Stimulated activated CD4-positive, alpha-beta T cell treated with anti-CD3 and anti-CD28 coated beads, TNF-alpha, amount 100 ng/mL, for 48 hours (primary cell): ENCODE data around the gene C14orf132.

Source experiments
- DNase-seq, 3 donors: peaks; one replicate each; pipeline ENCODE4 v3.0.0-alpha.2; 2020; ENCODE audit warnings: low read depth in 3 of 3

The C14orf132 gene

GRCh38 chr14:96118391-96118790 lies 79.2 kb downstream of the C14orf132 start:
- DNase-seq: no peak

GRCh38 chr14:96119947-96120346 lies 80.8 kb downstream of the C14orf132 start:
- DNase-seq: no peak

GRCh38 chr14:96120392-96120791 lies 81.2 kb downstream of the C14orf132 start:
- no peak for DNase-seq

- no peak for DNase-seq
These were observed 81.8 kb downstream of the C14orf132 start for GRCh38 chr14:96120941-96121340.

- no peak for DNase-seq
These were observed 82.7 kb downstream of the C14orf132 start for GRCh38 chr14:96121660-96122395.

GRCh38 chr14:96122496-96122895 lies 83.3 kb downstream of the C14orf132 start:
- DNase-seq: no peak

- DNase-seq: no peak
These were observed 86.4 kb downstream of the C14orf132 start for GRCh38 chr14:96125536-96125935.

GRCh38 chr14:96126339-96126782 lies 87.2 kb downstream of the C14orf132 start:
- no peak for DNase-seq

- no peak for DNase-seq
These were observed 87.7 kb downstream of the C14orf132 start for GRCh38 chr14:96126783-96127271.

- DNase-seq: no peak
These were observed 90.1 kb downstream of the C14orf132 start for GRCh38 chr14:96129128-96129736.

GRCh38 chr14:96130391-96130790 lies 91.2 kb downstream of the C14orf132 start:
- DNase-seq: no peak

- DNase-seq: no peak
These were observed 91.7 kb downstream of the C14orf132 start for GRCh38 chr14:96130854-96131253.

- no peak for DNase-seq
These were observed 92.7 kb downstream of the C14orf132 start for GRCh38 chr14:96131836-96132235.

- DNase-seq: no peak
These were observed 95.3 kb downstream of the C14orf132 start for GRCh38 chr14:96134508-96134907.

- DNase-seq: no peak
These were observed 96.1 kb downstream of the C14orf132 start for GRCh38 chr14:96135285-96135684.

- no peak for DNase-seq
These were observed 97.3 kb downstream of the C14orf132 start for GRCh38 chr14:96136371-96137005.

GRCh38 chr14:96138241-96138640 lies 99.1 kb downstream of the C14orf132 start:
- DNase-seq: no peak

GRCh38 chr14:96139169-96139568 lies 100.0 kb downstream of the C14orf132 start:
- no peak for DNase-seq

- no peak for DNase-seq
These were observed 100.7 kb downstream of the C14orf132 start for GRCh38 chr14:96139879-96140278.

- no peak for DNase-seq
These were observed 101.8 kb downstream of the C14orf132 start for GRCh38 chr14:96140952-96141351.
